HG03060 (cell line): ENCODE results near the gene SLC23A2.
"Not testable (repeated sequence)": the region's sequence is repeated elsewhere in the genome, so short reads cannot be mapped to it uniquely, and the experiment has no call there.

Experiments
- ATAC-seq: cut with Tn5 transposase; IDR thresholded peaks from one replicate; pipeline ENCODE4 v1.9.1; 2021; ENCODE audit warnings: low read depth, moderate number of reproducible peaks; ENCODE audit not compliant: unreplicated experiment

SLC23A2 gene

GRCh38 chr20:4856022-4856755 lies 145.1 kb downstream of the SLC23A2 start:
- no peak for ATAC-seq

- no peak for ATAC-seq
Measured at GRCh38 chr20:4855555-4855954, 145.8 kb downstream of the SLC23A2 start.

DNA sequence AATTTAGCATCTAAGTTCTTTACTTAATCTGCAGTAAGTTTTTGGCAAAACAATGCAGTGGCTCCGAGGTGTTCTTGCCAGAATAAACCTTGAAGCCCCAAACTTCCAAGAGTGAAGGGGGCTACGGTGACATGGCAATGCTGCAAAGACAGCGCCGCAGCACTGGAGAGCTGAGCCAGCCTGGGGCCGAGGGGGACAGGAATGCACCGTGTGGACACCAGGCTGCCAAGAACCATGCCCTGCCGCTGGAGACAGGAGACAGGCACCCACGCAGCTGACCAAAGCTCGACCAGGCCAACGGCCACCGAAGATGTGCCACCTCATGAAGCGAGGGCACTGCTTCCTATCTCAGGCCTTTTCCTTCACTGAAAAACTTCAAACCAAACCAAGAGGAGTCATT lies 146.2 kb downstream of the SLC23A2 start:
- no peak for ATAC-seq

DNA sequence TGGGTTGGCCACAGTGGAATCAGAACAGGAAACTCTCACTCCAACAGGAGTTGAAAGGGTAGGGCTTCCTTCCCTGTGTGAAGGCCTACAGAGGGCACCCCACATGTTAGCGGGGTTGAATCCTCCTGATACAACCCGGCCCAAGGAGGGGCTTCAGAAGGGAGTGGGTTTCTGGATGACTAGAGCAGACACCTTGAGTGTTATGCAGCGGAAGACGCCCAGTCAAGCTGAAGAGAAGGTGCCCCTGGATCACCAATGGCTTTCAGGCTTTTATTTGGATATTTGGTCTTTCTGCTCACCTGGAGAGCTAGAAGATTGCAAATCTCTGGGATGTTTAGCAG lies 146.8 kb downstream of the SLC23A2 start:
- no peak for ATAC-seq

- no peak for ATAC-seq
Measured at GRCh38 chr20:4853757-4854560, 147.4 kb downstream of the SLC23A2 start.

GRCh38 chr20:4853004-4853403 lies 148.3 kb downstream of the SLC23A2 start:
- ATAC-seq, result no peak

GRCh38 chr20:4850960-4851359 lies 150.3 kb downstream of the SLC23A2 start:
- ATAC-seq, result no peak

DNA sequence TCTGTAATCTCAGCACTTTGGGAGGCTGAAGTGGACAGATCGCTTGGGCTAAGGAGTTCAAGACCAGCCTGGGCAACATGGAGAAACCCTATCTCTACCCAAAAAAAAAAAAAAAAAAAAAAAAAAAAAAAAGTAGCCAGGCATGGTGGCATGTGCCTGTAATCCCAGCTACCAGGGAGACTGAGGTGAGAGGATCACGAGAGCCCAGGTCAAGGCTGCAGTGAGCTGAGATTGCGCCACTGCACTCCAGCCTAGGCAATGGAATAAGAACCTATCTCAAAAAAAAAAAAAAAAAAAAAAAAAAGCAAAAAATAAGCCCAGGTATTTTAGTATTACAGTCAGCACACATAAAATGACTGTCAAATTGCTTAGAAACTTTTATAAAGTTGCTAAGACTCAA lies 152.5 kb downstream of the SLC23A2 start:
- ATAC-seq, result not testable (repeated sequence)

DNA sequence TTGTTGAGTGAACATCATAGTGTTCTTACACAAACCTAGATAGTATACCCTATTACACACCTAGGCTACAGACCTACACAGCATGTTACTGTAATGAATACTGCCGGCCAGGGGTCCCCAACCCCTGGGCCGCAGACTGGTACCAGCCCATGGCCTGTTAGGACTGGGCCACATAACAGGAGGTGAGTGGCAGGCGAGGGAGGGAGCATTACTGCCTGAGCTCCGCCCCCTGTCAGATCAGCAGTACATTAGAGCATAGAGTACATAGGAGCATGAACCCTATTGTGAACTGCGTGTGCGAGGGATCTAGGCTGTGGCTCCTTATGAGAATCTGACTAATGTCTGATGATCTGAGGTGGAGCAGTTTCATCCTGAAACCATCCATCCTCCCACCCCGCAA lies 153.3 kb downstream of the SLC23A2 start:
- ATAC-seq, result no peak

GRCh38 chr20:4846821-4847220 lies 154.5 kb downstream of the SLC23A2 start:
- ATAC-seq, result no peak

GRCh38 chr20:4844751-4845465 lies 156.4 kb downstream of the SLC23A2 start:
- no peak for ATAC-seq

GRCh38 chr20:4844325-4844724 lies 157.0 kb downstream of the SLC23A2 start:
- ATAC-seq, result no peak

DNA sequence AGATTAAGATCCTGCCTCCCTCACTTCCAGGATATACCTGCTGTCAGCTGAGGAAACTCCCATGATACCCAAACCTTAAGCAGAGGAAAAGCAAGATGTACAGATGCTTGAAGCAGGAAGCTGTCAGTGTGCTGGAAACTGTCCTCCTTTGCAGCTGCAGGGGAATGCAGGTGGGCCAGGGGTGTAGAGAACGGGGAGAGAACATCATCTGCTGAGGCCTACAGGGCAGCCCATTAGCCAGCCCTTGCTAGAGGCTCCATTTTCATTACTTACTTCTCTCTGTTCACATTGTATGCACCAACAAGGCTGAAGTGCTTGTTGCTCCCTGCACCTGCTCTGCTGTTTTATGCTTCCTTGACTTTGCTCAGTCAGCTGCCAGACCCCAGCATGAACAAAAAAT lies 160.5 kb downstream of the SLC23A2 start:
- ATAC-seq, result no peak

DNA sequence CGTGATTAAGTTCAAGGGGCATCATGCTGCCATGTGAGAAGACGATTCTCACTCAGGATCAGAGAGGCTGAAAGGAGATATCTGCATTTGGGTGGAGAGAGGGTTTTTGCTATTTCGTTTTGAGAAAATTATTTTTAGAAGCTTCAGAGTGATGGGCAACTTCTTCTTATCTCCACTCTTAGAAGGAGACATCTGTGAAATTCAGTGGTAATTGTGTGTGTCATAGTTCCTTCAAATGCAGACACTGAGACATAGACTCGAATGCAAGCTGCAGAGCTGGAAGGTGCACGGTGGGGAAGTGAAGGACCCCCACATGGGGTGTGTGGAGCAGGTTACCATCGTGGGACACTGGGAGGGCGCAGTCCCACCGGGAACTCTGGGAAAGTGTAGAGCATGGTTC lies 162.8 kb downstream of the SLC23A2 start:
- ATAC-seq, result no peak

DNA sequence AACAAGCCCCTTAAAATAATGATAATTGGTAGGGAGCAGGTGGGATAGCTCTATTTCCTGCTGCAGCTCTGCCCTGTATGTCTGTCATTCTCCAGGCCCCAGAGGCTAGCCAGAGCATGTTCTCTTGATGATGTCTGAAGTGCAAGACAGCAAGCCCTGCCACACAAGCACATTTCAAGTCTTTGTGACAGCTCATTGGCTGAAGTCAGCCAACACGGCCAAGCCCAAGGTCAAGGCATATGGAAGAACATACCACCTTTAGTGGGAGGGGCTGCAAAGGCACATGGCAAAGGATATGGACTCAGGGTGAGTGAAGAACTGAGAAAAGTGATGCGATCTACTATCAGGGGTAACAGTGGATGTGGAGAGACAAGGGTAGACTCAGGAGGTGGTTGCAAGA lies 163.6 kb downstream of the SLC23A2 start:
- ATAC-seq, result no peak

DNA sequence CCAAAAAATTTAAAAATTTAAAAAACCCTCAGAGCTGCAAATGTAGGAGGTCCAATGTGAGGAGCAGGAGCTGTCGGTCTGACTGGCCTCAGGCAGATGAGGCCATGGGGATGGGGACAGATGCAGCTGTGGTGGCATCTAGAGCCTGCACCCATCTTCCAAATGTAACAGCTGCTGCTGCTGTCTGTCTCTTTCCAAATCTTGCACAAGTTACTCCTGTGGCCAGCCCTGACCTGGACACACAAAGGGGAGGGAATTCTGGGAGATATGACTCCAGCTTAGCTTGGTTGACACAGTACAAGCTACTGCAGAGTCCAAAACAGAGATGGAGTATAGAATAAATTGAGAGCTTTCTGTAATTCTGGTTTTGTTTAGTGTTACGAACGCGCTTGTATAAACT lies 164.4 kb downstream of the SLC23A2 start:
- no peak for ATAC-seq

DNA sequence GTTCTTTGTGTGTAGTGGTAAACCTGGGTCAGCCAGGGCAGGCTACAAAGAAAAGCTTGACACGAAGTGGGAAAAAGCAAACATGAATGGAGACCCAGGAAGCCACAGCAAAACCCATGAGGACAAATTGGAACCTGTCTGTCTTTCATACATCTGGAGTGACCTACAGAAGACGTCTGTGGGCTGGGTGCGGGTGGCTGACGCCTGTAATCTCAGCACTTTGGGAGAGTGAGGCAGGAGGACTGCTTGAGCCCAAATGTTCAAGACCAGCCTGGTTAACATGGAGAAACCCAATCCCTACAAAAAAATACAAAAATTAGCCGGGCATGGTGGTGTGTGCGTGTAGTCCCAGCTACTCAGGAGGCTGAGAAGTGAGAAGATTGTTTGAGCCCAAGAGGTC lies 164.8 kb downstream of the SLC23A2 start:
- ATAC-seq, result no peak

- ATAC-seq, result no peak
Measured at GRCh38 chr20:4835244-4836177, 165.8 kb downstream of the SLC23A2 start.

DNA sequence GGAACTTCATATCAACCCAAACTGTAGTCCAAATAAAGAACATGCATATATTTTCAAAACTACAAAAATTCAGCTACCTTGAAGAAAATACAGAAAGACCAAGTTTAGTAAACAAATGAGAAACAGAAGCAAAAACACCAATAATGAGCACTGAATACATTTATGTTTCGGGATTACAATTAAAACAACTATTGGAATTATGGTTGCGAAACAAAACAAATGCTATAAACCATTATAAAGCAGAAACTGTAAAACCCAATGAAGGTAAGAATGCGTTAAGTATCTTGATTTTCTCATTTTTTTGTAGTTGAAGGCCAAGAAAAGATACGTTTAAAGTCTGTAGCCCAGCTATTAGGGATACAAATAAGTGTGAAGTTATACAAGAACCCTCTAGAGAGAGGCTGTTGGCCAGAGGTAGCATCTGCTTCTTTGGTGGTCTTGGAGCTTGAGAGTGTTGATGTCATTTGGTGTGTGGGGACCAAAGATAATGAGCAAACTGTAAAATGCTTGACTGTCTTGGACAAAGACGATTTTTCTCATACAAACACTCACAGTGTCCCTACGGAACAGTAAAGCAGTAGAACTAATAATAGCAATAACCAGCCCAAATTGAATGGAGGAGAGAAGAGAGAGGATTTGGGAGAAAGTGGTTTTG lies 168.1 kb downstream of the SLC23A2 start:
- no peak for ATAC-seq

- no peak for ATAC-seq
Measured at GRCh38 chr20:4832469-4832868, 168.8 kb downstream of the SLC23A2 start.
